AG10803 (cell line): ENCODE results near the gene CYSTM1.

Source experiments
- DNase-seq: peaks from one replicate; pipeline ENCODE4 v3.0.0; 2010; ENCODE audit warnings: low read depth
- H3K4me3 ChIP-seq: 2 replicates; pipeline ENCODE4 v1.5.1; 2011; ENCODE audit warnings: mild to moderate bottlenecking, low read length, control low read depth
- TF ChIP-seq, protein P1 (sequence below): conservative IDR thresholded peaks from 2 replicates; pipeline ENCODE4 v1.5.1; 2011; ENCODE audit warnings: mild to moderate bottlenecking, low read length, control low read depth, inconsistent platforms

The CYSTM1 gene

DNA sequence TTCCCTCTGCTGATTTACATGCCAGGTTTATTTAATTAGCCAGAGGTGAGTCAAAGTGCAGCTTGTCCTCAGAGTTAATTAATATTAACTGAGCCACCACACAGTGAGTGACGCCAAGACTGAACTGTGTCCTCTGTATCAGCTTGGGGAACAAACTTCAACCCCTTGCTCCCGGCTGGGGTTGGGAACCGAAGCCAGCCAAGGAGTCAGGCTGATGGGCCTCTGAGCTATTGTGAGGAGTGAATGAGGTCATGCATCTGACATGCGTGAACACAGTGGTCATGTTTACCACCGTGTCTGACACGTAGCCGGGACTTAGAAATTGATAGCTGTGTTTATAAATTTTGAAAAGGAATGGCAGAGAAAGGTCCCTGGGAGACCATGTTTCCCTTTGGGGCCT lies 32.1 kb upstream of the CYSTM1 start:
- no peak for DNase-seq

GRCh38 chr5:140143521-140144258 lies 31.3 kb upstream of the CYSTM1 start:
- DNase-seq: no peak
- no peak overlapping the region for H3K4me3 ChIP-seq
- TF ChIP-seq, protein P1, sequence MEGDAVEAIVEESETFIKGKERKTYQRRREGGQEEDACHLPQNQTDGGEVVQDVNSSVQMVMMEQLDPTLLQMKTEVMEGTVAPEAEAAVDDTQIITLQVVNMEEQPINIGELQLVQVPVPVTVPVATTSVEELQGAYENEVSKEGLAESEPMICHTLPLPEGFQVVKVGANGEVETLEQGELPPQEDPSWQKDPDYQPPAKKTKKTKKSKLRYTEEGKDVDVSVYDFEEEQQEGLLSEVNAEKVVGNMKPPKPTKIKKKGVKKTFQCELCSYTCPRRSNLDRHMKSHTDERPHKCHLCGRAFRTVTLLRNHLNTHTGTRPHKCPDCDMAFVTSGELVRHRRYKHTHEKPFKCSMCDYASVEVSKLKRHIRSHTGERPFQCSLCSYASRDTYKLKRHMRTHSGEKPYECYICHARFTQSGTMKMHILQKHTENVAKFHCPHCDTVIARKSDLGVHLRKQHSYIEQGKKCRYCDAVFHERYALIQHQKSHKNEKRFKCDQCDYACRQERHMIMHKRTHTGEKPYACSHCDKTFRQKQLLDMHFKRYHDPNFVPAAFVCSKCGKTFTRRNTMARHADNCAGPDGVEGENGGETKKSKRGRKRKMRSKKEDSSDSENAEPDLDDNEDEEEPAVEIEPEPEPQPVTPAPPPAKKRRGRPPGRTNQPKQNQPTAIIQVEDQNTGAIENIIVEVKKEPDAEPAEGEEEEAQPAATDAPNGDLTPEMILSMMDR: no peak

More for the DNA sequence above, 32.1 kb upstream of the CYSTM1 start:
- TF ChIP-seq, protein P1: no peak
- H3K4me3 ChIP-seq: no peak overlapping the region

DNA sequence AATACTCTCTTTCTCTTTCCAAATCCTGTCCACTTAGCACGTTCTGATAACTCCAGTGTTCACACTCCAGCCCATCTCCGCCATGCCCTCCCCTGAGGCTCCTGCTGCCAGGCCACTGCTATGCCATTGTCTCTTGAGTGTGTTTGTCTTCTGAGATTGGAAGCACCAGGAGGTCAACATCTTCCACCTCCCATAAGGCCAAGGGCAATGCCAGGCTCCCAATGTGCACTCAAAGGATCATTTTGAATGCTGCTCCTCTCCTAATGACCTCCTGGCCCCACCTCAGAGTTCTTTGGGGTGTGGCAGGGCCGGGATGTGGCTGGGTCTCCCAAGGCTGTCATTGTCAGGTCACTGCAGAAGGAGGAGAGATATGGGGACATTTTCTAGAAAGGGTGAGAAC lies 29.7 kb upstream of the CYSTM1 start:
- TF ChIP-seq, protein P1: no peak
- DNase-seq: no peak
- H3K4me3 ChIP-seq: no peak overlapping the region

DNA sequence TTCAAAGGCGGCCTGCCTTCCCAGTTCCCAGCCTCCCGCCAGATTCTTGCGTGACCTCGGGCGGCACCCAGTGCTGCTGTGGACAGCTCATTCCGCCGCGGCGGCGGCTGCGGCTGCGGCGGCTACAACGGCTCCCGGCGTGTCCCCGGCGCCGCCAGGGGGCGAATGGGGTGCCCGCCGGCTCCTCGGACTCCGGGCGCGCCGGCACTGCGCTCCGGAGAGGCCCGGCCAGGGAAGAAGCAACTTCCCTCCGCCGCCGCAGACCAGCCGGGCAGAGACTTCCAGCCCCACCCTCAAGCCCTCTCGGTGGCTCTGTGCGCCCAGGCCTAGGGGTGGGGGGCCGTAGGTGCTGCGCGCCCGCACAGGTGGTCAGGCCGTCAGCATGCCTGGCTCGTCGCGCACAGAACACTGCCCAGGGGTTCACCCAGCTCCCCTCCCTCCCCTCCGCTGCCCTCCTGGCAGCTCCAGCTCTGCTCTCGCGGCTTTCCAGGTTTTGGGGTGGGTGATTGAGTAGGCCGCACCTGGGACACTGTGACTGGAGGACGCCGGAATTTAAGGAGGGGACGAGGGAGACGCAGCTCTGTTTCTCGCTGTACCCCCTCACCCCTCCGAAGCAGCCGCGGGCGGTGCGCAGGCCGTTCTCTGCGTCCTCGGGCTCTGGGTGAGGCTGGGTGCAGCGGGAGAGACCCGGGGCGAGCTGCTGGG lies 29.0 kb upstream of the CYSTM1 start:
- H3K4me3 ChIP-seq: peak overlapping the region; percentile 49
- TF ChIP-seq, protein P1: peak; percentile 37
- DNase-seq: peak; percentile 73

GRCh38 chr5:140146523-140146842 lies 28.5 kb upstream of the CYSTM1 start:
- TF ChIP-seq, protein P1: no peak
- no peak overlapping the region for H3K4me3 ChIP-seq
- no peak for DNase-seq

- H3K4me3 ChIP-seq: no peak overlapping the region
- TF ChIP-seq, protein P1: no peak
- no peak for DNase-seq
Observed at GRCh38 chr5:140147460-140147859, 27.5 kb upstream of the CYSTM1 start.

DNA sequence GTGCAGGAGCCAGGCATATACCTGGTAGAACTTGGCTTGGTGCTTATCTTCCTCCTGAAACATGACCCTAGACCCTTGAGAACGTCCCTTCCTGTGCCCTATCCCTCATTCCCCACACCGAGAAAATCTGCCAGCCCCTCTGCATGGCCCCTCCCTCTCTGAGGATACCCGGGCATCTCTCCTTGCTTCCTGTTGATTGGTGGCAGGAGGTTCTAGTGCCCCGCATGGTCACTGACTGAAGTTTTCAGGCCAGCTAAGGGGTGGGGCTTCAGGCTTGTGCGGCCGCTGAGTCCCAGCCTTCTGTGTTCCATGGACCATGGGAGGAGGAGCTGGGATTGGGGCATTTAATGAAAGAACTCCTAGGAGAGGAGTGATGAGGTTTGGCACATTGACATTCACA lies 26.5 kb upstream of the CYSTM1 start:
- TF ChIP-seq, protein P1: peak; percentile 22
- no peak overlapping the region for H3K4me3 ChIP-seq
- DNase-seq: no peak
